GM10248 (cell line): ENCODE results near the gene CEBPA.

Experiments
- CTCF ChIA-PET: fragments of 300-600 bp; sonication (Branson Sonifier 250); formaldehyde crosslinking; extraction: SDS; loops from one replicate; lab custom pipeline; 2021; ENCODE audit warnings: antibody characterized with exemption; lab: Yijun Ruan, JAX
- POLR2A ChIA-PET: fragments of 350-650 bp; sonication (Branson Sonifier 250); formaldehyde crosslinking; extraction: SDS; loops from one replicate; lab custom pipeline; 2020; ENCODE audit warnings: antibody characterized with exemption; lab: Yijun Ruan, JAX
- DNase-seq: peaks from one replicate; pipeline ENCODE4 v3.0.0; 2012; ENCODE audit errors: extremely low spot score
- CTCF ChIP-seq: IDR thresholded peaks from 2 replicates; pipeline ENCODE4 v1.5.1; 2012; ENCODE audit warnings: mild to moderate bottlenecking, low read depth; ENCODE audit errors: extremely low read depth, missing control alignments, control extremely low read depth

CEBPA gene

DNA sequence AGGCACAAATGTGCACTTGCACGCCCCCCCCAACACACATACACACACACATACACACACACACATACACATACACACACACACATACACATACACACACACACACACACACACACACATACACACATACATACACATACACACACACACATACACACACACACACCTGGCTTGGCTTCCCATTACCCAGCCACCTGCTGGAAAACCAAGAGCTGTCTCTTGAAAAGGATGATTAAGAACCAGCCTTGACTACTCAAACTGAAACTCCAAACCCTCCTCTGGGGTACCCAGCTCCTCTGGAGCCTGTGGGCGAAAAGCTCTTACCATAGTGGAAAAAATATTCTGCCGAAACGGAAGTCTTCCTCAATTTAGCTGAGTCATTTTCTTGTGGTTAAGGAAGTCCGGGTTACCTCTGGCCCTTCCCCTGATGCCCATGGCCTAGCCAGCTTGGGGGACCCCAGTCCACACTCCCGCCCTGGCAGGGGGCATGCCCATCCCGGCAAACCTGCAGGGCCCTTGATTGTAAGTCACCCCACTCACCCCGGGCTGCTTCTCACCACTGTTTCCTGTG is 21.9 kb downstream of the CEBPA start:
- ChIA-PET CTCF (interaction anchor here (1.7 kb wide), 1 partner anchor 21 kb away, joined by 4 read pairs; no protein-coding TSS in a partner anchor), POLR2A (no interaction called here)
- TF ChIP-seq CTCF: no peak
- peak; percentile 79 for DNase-seq

- DNase-seq: no peak
- CTCF ChIA-PET: interaction anchor here (1.4 to 1.7 kb wide), 2 partner anchors 22 to 103 kb away, joined by 4 read pairs; no protein-coding TSS in a partner anchor
- TF ChIP-seq CTCF: no peak
- POLR2A ChIA-PET: no interaction called here
These were observed 22.6 kb downstream of the CEBPA start for GRCh38 chr19:33279430-33280350.

DNA sequence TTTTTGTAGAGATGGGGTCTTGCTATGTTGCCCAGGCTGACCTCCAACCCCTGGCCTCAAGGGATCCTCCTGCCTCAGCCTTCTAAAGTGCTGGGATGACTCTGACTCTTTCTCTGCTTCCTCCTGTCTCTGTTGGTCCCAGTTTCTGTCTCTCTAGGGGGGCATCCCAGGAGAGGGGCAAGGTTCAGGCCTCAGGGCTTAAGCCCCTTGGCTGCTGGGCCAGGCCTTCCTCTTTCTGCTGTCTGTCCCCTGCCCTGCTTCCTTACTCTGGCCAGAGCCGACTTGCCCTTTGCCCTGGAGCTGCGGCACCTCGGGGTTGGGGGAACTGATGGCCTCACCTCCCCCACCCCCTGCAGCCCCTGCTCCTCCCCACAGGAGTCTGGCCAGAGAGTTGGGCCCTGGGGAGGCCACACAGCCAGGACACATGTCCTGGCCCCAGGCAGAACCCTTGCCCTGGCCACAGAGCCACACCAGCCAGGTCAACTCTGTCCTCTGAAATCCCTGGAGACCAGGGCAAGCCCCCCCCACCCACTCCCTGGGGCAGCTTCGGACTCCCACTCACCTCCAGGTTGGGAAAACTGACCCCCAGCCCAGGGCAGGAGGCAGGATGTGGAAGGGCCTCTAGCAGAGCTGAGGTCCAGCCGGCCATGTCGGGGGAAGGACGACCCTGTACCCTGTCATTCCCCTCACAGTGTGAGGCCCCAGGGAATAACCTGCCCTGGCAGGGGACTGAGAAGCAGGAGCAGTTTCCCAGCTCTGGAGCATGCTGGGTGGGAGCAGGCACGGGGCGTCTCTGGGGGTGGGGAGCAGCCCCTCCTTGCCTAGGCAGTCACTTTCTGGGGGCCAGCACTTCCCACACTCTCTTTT is 23.7 kb downstream of the CEBPA start:
- TF ChIP-seq CTCF: no peak
- DNase-seq: no peak
- ChIA-PET CTCF (interaction anchor here (1.4 to 1.7 kb wide), 3 partner anchors 23 to 102 kb away, joined by 4 to 5 read pairs (median 4); no protein-coding TSS in a partner anchor), POLR2A (no interaction called here)

DNA sequence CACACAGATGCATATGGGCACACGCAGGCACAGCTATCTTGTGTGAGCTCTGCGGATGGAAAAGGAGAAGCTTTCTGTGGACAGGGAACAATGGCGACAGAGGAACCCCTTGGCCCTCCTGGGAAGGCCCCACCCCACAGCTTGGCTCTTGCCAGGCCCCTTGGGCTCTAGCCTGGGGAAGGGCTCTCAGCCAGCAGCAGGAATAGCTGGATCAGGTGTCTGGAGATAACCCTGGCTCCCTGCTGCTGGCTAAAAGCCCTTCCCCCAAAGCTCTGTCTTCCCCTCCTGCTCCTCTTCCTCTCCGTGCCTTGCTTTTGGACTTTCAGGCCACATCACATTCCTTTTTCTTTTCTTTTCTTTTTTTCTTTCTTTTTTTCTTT is 24.3 kb downstream of the CEBPA start:
- TF ChIP-seq CTCF: no peak
- POLR2A ChIA-PET: no interaction called here
- DNase-seq: no peak
- CTCF ChIA-PET: interaction anchor here (1.1 to 1.7 kb wide), 2 partner anchors 20 to 42 kb away, joined by 4 to 5 read pairs; no protein-coding TSS in a partner anchor

- POLR2A ChIA-PET: no interaction called here
- CTCF ChIA-PET: interaction anchor here (0.7 to 1.7 kb wide), 3 partner anchors 20 to 94 kb away, joined by 3 to 5 read pairs (median 4); no protein-coding TSS in a partner anchor
- no peak for DNase-seq
- TF ChIP-seq CTCF: no peak
These were observed 24.9 kb downstream of the CEBPA start for GRCh38 chr19:33277434-33277833.

DNA sequence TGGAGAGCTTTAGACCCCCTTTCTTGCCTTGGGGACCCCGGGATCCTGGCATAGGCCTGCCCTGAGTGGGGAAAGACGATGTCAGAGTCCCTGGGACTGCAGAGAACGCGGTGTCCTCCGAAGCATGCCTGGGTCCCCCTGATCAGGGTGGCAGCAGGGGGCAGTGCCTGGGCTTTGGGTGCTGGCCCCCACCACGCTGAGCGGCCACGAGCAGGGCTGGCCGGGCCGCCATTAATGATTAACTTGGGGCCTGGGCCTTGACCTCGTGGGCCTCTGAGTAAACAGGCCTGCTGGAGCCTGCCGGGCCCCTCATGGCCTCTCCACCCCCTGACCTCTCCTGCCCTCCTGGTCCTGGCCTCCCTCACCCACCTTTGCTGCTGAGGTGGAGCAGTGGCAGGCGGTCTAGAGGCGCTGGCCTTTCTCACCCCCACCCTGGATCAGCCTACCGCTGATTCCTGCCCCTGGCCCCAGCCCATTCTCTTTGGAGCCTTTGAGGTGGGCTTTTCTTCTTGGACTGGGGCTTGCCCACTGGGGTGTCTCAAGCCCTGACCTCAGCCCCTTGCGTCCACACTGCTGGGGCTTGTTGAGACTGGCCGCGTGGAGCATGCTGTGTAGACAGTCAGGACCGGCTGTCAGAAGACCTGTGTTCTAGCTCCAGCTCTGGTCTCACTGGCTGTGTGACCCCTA is 26.3 kb downstream of the CEBPA start:
- no peak for DNase-seq
- ChIA-PET CTCF (no interaction called here), POLR2A (no interaction called here)
- no peak for TF ChIP-seq CTCF
